ACC112 (cell line): ENCODE data around the gene CELSR1.

Experiments used
- H2AFZ ChIP-seq: fragments of 200-600 bp; sonication (generic); one replicate; pipeline ENCODE4 v1.6.0; 2017; ENCODE audit warnings: antibody characterized with exemption, low read length; ENCODE audit not compliant: unreplicated experiment
- H3K27ac ChIP-seq: fragments of 200-600 bp; sonication (generic); 2 replicates; pipeline ENCODE4 v1.5.1; 2014; ENCODE audit warnings: low read depth, mild to moderate bottlenecking, antibody characterized with exemption, low read length, moderate library complexity
- H3K27me3 ChIP-seq: fragments of 200-600 bp; sonication (generic); 2 replicates; pipeline ENCODE4 v1.6.1; 2014; ENCODE audit warnings: mild to moderate bottlenecking, antibody characterized with exemption, low read length, moderate library complexity, mixed read lengths; ENCODE audit not compliant: insufficient read depth
- H3K36me3 ChIP-seq: fragments of 200-600 bp; sonication (generic); 2 replicates; pipeline ENCODE4 v1.6.1; 2016; ENCODE audit warnings: mild to moderate bottlenecking, antibody characterized with exemption, low read length, moderate library complexity, mixed read lengths; ENCODE audit not compliant: insufficient read depth
- H3K4me1 ChIP-seq: fragments of 200-600 bp; sonication (generic); one replicate; pipeline ENCODE4 v1.6.1; 2016; ENCODE audit warnings: low read length, mixed read lengths; ENCODE audit not compliant: insufficient read depth, unreplicated experiment, control insufficient read depth
- H3K4me3 ChIP-seq: fragments of 200-600 bp; sonication (generic); 2 replicates; pipeline ENCODE4 v1.5.1; 2014; ENCODE audit warnings: mild to moderate bottlenecking, low read depth, low read length
- H3K79me2 ChIP-seq: fragments of 200-600 bp; sonication (generic); one replicate; pipeline ENCODE4 v1.6.0; 2016; ENCODE audit warnings: low read length; ENCODE audit not compliant: control insufficient read depth, unreplicated experiment, insufficient read depth

The CELSR1 gene

DNA sequence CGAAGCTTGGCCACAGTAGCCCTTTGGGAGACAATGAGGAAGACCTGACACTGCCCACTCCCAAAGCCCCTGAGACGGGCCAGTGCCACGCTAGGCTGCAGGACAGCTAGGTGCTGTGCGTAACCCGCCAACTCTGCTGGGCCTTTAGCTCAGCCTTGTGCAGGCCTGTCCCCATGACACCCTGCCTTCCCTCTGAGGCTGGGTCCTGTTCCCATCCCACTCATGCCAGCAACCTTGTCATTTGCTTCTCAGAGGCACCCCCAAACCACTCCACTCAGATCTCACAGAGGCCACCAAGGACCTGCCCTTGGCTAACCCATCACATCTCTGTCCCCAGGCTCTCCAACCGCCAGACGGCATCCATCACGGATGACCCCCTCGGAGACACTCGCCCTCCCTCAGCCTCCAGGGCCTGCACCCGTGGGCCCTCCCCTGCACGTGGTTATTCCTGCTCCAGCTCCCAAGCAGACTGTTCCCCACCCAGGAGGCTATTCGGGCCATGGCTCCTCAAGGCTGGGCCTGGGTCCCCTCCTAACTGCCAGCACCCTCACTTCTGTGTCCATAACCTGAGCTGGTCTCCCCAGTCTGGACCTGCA lies 11.1 kb downstream of the CELSR1 start:
- no peak overlapping the region for H3K4me3 ChIP-seq
- peaks cover 4% of the 10 kb centered on the region for H3K4me1 ChIP-seq
- H3K79me2 ChIP-seq: no peaks in the 10 kb centered on the region
- no peak overlapping the region for H3K27ac ChIP-seq
- H3K36me3 ChIP-seq: no peaks in the 10 kb centered on the region
- no peak overlapping the region for H2AFZ ChIP-seq
- no peaks in the 10 kb centered on the region for H3K27me3 ChIP-seq

DNA sequence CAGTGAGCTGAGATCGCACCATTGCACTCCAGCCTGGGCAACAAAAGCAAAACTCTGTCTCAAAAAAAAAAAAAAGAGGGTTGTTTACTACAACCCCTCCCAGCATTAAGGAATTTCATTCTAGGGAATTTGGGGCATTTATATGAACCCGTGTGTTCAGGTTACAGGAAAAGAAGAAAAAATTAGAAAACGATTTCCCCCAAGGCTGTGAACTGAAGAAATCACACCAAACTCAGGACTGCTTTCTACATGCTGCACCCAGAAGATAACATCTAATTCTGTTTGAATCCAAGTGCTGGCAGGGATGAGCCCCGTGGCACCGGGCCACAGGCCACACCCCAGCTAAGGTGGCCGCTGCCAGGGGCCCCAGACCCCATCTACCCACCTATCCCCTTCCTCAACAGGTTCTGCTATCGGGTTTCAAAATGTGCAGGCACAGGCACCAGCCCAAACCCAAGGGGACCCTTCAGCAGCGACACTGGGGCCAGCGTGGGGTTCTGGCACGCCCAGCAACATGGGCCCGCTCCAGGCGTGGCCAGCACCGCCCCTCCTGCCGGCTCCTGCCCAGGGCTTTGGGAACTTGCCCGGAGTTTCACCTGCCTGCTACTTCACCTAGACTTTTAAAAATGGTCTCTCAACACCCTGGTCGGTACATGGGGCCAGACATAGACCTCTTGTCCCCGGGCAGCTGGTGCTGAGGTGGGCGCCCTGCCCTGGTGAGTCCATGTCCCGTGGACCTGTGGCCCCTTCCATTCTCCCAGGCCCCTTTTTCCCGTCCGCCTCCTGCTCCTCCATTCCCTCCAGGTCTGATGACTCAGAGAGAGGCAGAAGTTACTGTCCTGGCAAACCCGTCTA lies 11.8 kb downstream of the CELSR1 start:
- no peaks in the 10 kb centered on the region for H3K36me3 ChIP-seq
- no peak overlapping the region for H3K4me3 ChIP-seq
- H3K79me2 ChIP-seq: no peaks in the 10 kb centered on the region
- H3K27me3 ChIP-seq: no peaks in the 10 kb centered on the region
- H3K27ac ChIP-seq: no peak overlapping the region
- H2AFZ ChIP-seq: no peak overlapping the region
- H3K4me1 ChIP-seq: peaks cover 3% of the 10 kb centered on the region

GRCh38 chr22:46524203-46524740 lies 13.1 kb downstream of the CELSR1 start:
- Histone ChIP-seq H3K36me3 (no peaks in the 10 kb centered on the region), H3K4me1 (no peaks in the 10 kb centered on the region), H3K27ac (no peak overlapping the region), H3K27me3 (no peaks in the 10 kb centered on the region), H3K79me2 (no peaks in the 10 kb centered on the region), H2AFZ (no peak overlapping the region), H3K4me3 (no peak overlapping the region)

DNA sequence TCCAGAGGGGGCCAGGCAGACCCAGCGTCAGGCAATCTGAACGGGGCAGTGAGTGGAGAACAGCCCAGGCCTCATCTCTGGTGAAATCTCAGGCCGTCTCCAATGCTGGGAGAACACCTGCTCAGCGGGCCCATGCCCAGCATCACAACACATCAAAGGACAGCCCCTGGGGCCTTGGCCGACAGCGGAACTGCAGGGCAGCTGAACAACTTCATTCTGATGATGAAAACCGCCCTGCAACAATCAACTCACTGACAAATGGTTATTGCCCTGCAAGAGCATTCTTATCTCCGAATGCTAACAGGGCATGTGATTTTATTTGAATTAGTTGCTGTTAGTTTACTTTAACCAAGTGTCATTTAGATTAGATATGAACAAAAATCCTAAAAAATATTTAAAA lies 14.6 kb downstream of the CELSR1 start:
- H3K4me1 ChIP-seq: no peaks in the 10 kb centered on the region
- no peaks in the 10 kb centered on the region for H3K27me3 ChIP-seq

DNA sequence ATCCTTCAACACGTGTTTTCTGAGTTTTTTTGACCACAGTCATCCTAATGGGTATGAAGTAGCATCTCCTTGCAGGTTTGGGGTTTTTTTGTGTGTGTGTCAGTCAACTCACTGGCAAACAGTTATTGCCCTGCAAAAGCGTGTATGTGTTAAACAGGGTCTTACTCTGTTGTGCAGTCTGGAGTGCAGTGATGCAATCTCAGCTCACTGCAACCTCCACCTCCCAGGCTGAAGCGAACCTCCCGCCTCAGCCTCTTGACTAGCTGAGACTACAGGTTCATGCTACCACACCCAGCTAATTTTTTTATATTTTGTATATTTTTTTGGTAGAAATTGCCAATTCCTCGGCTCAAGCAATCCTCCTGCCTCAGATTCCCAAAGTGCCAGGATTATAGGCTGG lies 15.4 kb downstream of the CELSR1 start:
- Histone ChIP-seq H3K4me3 (no peak overlapping the region), H3K27me3 (no peaks in the 10 kb centered on the region), H3K4me1 (no peaks in the 10 kb centered on the region), H3K36me3 (no peaks in the 10 kb centered on the region), H3K79me2 (no peaks in the 10 kb centered on the region), H2AFZ (no peak overlapping the region), H3K27ac (no peak overlapping the region)

More for the DNA sequence above, 14.6 kb downstream of the CELSR1 start:
- no peak overlapping the region for H3K4me3 ChIP-seq
- no peaks in the 10 kb centered on the region for H3K79me2 ChIP-seq
- H3K36me3 ChIP-seq: no peaks in the 10 kb centered on the region
- no peak overlapping the region for H2AFZ ChIP-seq
- H3K27ac ChIP-seq: no peak overlapping the region

GRCh38 chr22:46520880-46521279 lies 16.5 kb downstream of the CELSR1 start:
- no peak overlapping the region for H3K27ac ChIP-seq
- H3K79me2 ChIP-seq: no peaks in the 10 kb centered on the region
- H2AFZ ChIP-seq: no peak overlapping the region
- no peaks in the 10 kb centered on the region for H3K27me3 ChIP-seq
- no peaks in the 10 kb centered on the region for H3K36me3 ChIP-seq
- no peak overlapping the region for H3K4me3 ChIP-seq
- no peaks in the 10 kb centered on the region for H3K4me1 ChIP-seq

DNA sequence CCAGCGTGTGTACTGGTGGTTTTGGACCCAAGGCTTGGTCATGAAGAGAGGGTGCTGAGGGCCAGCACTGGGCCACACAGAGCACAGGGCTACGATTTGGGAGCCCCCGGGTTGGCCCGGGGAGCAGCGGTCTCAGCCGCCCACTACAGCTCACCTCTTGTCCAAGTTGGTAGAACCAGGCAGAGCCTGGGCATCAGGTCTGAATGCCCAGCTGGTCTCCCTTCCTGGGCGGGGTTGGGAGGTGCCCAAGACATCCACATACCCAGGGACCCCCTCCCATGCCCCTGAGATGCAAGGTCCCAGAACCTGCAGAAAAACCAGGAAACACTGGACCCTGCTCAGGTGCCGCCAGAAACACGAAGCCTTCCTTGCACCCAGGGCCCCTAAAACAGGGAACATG lies 18.0 kb downstream of the CELSR1 start:
- Histone ChIP-seq H3K27ac (no peak overlapping the region), H3K4me3 (no peak overlapping the region), H3K79me2 (no peaks in the 10 kb centered on the region), H3K27me3 (no peaks in the 10 kb centered on the region), H3K36me3 (no peaks in the 10 kb centered on the region), H2AFZ (no peak overlapping the region), H3K4me1 (peaks cover 9% of the 10 kb centered on the region)

GRCh38 chr22:46518542-46519325 lies 18.7 kb downstream of the CELSR1 start:
- Histone ChIP-seq H3K4me1 (peaks cover 11% of the 10 kb centered on the region), H3K79me2 (no peaks in the 10 kb centered on the region), H3K27me3 (no peaks in the 10 kb centered on the region), H3K4me3 (no peak overlapping the region), H3K27ac (no peak overlapping the region), H2AFZ (no peak overlapping the region), H3K36me3 (no peaks in the 10 kb centered on the region)

DNA sequence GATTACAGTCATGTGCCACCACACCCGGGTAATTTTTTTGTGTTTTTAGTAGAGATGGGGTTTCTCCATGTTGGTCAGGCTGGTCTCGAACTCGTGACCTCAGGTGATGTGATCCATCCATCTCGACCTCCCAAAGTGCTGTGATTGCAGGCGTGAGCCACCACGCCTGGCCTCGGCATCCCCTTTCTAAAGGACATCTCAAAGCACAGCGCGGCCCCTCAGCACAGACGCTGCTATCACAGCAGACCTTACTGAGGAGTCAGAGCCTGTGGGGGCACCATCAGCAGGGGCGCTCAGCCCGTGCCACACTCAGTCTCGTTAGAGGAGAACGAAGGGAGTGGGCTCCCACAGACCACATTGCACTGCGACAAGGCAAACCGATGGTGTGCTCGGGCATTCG lies 19.4 kb downstream of the CELSR1 start:
- Histone ChIP-seq H3K27ac (no peak overlapping the region), H2AFZ (no peak overlapping the region), H3K36me3 (no peaks in the 10 kb centered on the region), H3K79me2 (no peaks in the 10 kb centered on the region), H3K4me1 (peaks cover 11% of the 10 kb centered on the region), H3K4me3 (no peak overlapping the region), H3K27me3 (no peaks in the 10 kb centered on the region)

- no peak overlapping the region for H3K4me3 ChIP-seq
- no peaks in the 10 kb centered on the region for H3K36me3 ChIP-seq
- H3K79me2 ChIP-seq: no peaks in the 10 kb centered on the region
- no peaks in the 10 kb centered on the region for H3K27me3 ChIP-seq
- peaks cover 11% of the 10 kb centered on the region for H3K4me1 ChIP-seq
- H2AFZ ChIP-seq: no peak overlapping the region
- H3K27ac ChIP-seq: no peak overlapping the region
Measured at GRCh38 chr22:46517255-46517761, 20.1 kb downstream of the CELSR1 start.
